ENCODE results near the gene KRT72.

Gene KRT72

DNA sequence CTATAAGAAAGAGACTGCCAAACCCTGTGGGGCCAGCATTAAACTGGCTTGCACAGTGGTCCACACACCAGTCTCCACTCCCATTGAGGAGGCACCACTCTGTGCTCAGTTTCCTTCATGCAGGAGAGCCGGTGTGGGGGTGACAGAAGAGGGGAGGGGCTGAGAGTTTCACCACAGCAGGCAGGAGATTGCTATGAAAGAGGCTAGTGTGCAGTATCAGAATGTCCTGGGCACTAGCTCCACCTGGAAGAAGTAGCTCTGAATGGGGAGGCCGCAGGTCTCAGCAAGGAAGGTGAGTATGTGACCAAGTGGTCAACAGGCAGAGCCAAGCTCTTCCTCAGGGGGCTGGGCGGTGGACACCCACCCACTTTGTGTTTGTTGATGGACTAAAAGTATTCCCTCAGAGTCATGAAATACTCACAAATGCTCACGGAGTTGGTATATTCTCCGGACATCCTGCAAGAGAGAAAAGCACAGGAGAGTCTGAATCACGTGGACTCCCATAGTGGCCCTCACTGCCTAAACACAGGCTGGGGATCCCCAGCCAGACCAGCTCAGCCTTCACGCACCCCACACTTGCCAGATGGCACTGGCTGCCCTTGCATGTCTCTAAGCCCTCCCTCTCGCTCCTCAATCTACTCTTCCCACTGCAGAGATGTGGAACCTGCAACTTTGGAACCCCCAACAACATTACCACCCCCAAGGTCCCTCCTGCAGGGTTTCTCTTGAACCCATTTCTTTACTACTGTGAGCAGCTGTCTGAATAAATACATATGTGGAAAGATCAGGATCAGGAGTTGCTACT, 7.8 kb upstream of the KRT72 start:
- DNase-seq (ENCODE audit: extremely low spot score), result no peak
- ChIA-PET POLR2A (no interaction called here), CTCF (interaction anchor here (0.9 kb wide), 1 partner anchor 9 kb away, joined by 3 read pairs; no protein-coding TSS in a partner anchor)
- TF ChIP-seq, protein P1, sequence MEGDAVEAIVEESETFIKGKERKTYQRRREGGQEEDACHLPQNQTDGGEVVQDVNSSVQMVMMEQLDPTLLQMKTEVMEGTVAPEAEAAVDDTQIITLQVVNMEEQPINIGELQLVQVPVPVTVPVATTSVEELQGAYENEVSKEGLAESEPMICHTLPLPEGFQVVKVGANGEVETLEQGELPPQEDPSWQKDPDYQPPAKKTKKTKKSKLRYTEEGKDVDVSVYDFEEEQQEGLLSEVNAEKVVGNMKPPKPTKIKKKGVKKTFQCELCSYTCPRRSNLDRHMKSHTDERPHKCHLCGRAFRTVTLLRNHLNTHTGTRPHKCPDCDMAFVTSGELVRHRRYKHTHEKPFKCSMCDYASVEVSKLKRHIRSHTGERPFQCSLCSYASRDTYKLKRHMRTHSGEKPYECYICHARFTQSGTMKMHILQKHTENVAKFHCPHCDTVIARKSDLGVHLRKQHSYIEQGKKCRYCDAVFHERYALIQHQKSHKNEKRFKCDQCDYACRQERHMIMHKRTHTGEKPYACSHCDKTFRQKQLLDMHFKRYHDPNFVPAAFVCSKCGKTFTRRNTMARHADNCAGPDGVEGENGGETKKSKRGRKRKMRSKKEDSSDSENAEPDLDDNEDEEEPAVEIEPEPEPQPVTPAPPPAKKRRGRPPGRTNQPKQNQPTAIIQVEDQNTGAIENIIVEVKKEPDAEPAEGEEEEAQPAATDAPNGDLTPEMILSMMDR (IDR thresholded peaks at IDR 0.05; ENCODE audit: control extremely low read depth, extremely low read depth, low read depth, missing control alignments), result no peak

DNA sequence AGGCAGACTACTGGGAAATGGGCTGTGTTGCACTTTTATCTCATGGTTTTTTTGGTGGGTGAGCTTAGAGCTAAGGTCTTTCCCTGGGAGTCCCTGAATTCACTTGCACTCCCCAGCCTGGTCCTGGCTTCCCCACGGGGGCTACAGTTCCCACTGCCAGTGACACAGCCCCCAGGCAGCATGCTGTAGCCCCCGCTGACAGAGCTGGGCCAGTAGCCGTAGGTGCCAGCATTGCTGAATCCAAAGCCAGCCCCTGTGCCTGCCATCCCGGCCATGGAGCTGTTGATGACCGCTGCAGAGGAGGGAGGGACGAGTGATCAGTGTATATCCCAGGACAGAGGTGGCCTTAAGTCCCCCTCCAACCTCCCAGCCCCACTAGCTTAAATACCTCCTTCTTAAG, 6.9 kb upstream of the KRT72 start:
- no peak for DNase-seq (ENCODE audit: extremely low spot score)
- ChIA-PET CTCF (interaction anchor here (0.9 kb wide), 1 partner anchor 8 kb away, joined by 3 read pairs; no protein-coding TSS in a partner anchor), POLR2A (no interaction called here)
- TF ChIP-seq, protein P1 (IDR thresholded peaks at IDR 0.05; ENCODE audit: control extremely low read depth, extremely low read depth, low read depth, missing control alignments), result no peak

DNA sequence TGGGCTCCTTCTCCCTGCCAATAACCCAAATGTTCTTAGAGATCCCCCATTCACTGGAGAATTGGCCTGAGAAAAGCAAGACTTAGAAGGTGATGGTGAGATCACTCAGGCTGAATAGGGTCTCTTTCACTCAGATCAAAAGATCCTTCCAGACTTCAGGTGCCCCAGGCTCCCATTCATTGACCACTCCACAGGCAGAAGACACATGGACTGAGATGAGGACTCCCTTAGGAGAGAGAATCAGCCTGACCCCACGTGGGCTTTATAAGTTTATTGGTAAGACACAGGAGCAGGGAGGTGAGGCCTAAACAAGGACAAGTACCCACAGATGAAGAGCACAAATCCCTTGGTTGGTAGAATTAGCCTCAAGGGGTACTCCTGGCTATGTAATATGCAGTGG, 6.1 kb upstream of the KRT72 start:
- no peak for DNase-seq (ENCODE audit: extremely low spot score)
- TF ChIP-seq, protein P1 (IDR thresholded peaks at IDR 0.05; ENCODE audit: control extremely low read depth, extremely low read depth, low read depth, missing control alignments), result no peak
- ChIA-PET CTCF (no interaction called here), POLR2A (no interaction called here)

DNA sequence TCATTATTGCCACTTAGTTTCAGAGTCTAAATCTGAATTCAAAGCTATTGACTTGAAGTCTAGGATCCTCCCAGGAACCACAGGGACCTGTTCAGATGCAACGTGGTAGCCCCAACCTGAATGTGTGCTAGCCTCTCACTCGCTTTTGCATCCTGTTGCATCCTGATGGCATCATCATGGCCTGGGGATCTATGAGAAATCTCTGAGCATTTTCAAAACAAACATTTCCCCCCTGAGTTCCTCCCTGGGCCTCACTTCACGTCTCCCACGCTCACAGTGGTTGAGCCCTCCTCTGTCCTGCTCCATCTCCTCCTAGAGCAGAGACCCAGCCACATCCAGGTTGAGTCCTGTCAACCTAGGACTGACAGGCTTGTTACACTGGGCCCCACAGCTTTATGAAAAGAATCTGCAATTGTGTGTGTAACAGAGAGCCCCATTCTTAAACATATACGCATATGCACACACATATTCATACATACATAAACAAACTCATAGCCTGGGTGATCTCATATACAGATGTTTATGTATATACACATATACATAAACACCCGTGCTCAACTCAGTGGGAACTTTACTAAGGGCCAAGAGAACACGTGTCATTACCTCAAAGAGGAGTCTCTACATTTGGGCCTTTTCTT, 5.4 kb upstream of the KRT72 start:
- TF ChIP-seq, protein P1 (IDR thresholded peaks at IDR 0.05; ENCODE audit: control extremely low read depth, extremely low read depth, low read depth, missing control alignments), result no peak
- no peak for DNase-seq (ENCODE audit: extremely low spot score)
- CTCF ChIA-PET, result interaction anchor here (1.1 to 1.4 kb wide), 2 partner anchors 16 to 24 kb away, joined by 4 read pairs; no protein-coding TSS in a partner anchor
- POLR2A ChIA-PET, result no interaction called here

DNA sequence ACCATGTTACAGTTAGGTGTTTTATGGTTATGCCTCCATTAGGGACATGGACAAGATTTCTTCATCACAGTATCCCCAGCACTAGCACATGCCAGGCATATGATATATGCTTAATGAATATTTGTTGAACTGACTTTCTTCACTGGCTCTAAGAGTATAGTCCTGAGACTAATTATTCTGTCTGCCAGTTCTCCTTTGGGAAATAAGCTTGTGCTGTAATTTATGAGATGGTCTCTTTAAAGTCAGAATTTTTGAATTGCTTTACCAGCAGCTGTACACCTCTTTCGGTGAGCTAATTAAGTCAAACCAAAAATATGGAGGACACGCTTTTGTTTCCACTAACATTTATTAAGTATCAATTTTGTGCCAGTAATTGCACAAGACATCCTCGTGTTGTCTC, 4.8 kb upstream of the KRT72 start:
- DNase-seq (ENCODE audit: extremely low spot score), result no peak
- ChIA-PET CTCF (interaction anchor here (1.1 to 1.4 kb wide), 2 partner anchors 16 to 24 kb away, joined by 4 read pairs; no protein-coding TSS in a partner anchor), POLR2A (no interaction called here)
- TF ChIP-seq, protein P1 (IDR thresholded peaks at IDR 0.05; ENCODE audit: control extremely low read depth, extremely low read depth, low read depth, missing control alignments), result no peak

DNA sequence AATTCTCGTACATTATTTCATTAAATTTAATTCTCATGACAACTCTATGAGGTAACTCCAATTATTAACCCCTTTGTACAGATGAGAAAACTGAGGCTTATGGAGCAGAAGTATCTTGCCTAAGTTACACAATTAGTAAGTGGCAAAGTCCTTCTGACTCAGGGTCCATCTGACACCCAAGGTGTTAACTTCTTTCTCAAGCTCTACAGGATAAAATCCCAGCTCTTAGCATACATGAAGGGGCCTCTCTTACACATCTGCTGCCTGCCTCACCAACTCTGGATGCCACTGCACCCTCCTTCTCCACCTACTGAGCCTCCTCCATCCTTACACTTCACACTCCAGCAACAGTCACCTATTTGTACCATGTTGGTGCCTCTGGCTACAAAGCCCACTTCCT, 4.3 kb upstream of the KRT72 start:
- ChIA-PET CTCF (interaction anchor here (1.4 kb wide), 2 partner anchors 10 to 15 kb away, joined by 3 to 4 read pairs; no protein-coding TSS in a partner anchor), POLR2A (no interaction called here)
- TF ChIP-seq, protein P1 (IDR thresholded peaks at IDR 0.05; ENCODE audit: control extremely low read depth, extremely low read depth, low read depth, missing control alignments), result no peak
- DNase-seq (ENCODE audit: extremely low spot score), result no peak

Data from GM10248 (cell line).